C4-2B (cell line): Measurements from ENCODE around the gene NACC2.

Experiments used
- H3K27ac ChIP-seq: fragments of 450-650 bp; 2 replicates; pipeline ENCODE4 v1.5.1; 2017
- CTCF ChIP-seq: fragments of 450-650 bp; conservative IDR thresholded peaks from 2 replicates; pipeline ENCODE4 v1.5.1; 2017; ENCODE audit warnings: mild to moderate bottlenecking
- ZFX ChIP-seq: fragments of 450-650 bp; IDR thresholded peaks from 2 replicates; pipeline ENCODE4 v1.6.1; 2017

Gene NACC2

GRCh38 chr9:136004219-136004618 is 90.9 kb downstream of the NACC2 start:
- TF ChIP-seq CTCF: no peak
- TF ChIP-seq ZFX: no peak
- no peak overlapping the region for H3K27ac ChIP-seq

GRCh38 chr9:136003411-136004218 is 91.5 kb downstream of the NACC2 start:
- no peak overlapping the region for H3K27ac ChIP-seq
- TF ChIP-seq CTCF (no peak), ZFX (no peak)

GRCh38 chr9:136002881-136003280 is 92.2 kb downstream of the NACC2 start:
- H3K27ac ChIP-seq: no peak overlapping the region
- TF ChIP-seq ZFX (no peak), CTCF (no peak)

GRCh38 chr9:136002215-136002614 is 92.9 kb downstream of the NACC2 start:
- no peak for TF ChIP-seq ZFX
- no peak overlapping the region for H3K27ac ChIP-seq

GRCh38 chr9:136001231-136001630 is 93.9 kb downstream of the NACC2 start:
- H3K27ac ChIP-seq: no peak overlapping the region
- TF ChIP-seq ZFX (no peak), CTCF (no peak)

GRCh38 chr9:135998410-135999071 is 96.5 kb downstream of the NACC2 start:
- TF ChIP-seq ZFX (no peak), CTCF (no peak)
- no peak overlapping the region for H3K27ac ChIP-seq

GRCh38 chr9:135998016-135998380 is 97.1 kb downstream of the NACC2 start:
- no peak for TF ChIP-seq ZFX
- TF ChIP-seq CTCF: no peak
- no peak overlapping the region for H3K27ac ChIP-seq
